SIG-M5 treated with dmso at 0.1 percent for 504 hours (cell line): ENCODE results near the gene ZC3H18.
A peak's percentile ranks its signal among the peaks of the same experiment; 100 is the strongest.

Source experiments
- DNase-seq: peaks from one replicate; lab custom pipeline; 2025; ENCODE audit not compliant: unreplicated experiment; lab: John Stamatoyannopoulos, UW

ZC3H18 gene

GRCh38 chr16:88671806-88672205 is 101.6 kb downstream of the ZC3H18 start:
- DNase-seq, result no peak

- DNase-seq, result no peak
These were observed 102.6 kb downstream of the ZC3H18 start for GRCh38 chr16:88672776-88673175.

GRCh38 chr16:88673716-88674379 is 103.6 kb downstream of the ZC3H18 start:
- no peak for DNase-seq

- no peak for DNase-seq
These were observed 106.5 kb downstream of the ZC3H18 start for GRCh38 chr16:88676502-88677242.

- DNase-seq, result no peak
These were observed 107.5 kb downstream of the ZC3H18 start for GRCh38 chr16:88677721-88678120.

- DNase-seq, result no peak
These were observed 108.2 kb downstream of the ZC3H18 start for GRCh38 chr16:88678224-88678979.

- DNase-seq, result no peak
These were observed 110.4 kb downstream of the ZC3H18 start for GRCh38 chr16:88680554-88681083.

- DNase-seq, result peak; percentile 31
These were observed 111.0 kb downstream of the ZC3H18 start for GRCh38 chr16:88681084-88681680.
